Measurements from ENCODE around the gene MMP8. TPM values are rescaled to one million over a fixed set of nuclear protein-coding genes. Genes with fewer than 3 reads are reported as not detected.

Gene MMP8
- total RNA-seq, 1 donor from 2014 or later: 0.94 TPM

GRCh38 chr11:102669664-102670063 is 55.1 kb downstream of the MMP8 start:
- DNase-seq (ENCODE audit: low spot score): no peak
- intact Hi-C loops (cut with DNase I): loop anchor here (5.0 kb wide), 1 partner anchor 172 kb away; no protein-coding TSS in a partner anchor

DNA sequence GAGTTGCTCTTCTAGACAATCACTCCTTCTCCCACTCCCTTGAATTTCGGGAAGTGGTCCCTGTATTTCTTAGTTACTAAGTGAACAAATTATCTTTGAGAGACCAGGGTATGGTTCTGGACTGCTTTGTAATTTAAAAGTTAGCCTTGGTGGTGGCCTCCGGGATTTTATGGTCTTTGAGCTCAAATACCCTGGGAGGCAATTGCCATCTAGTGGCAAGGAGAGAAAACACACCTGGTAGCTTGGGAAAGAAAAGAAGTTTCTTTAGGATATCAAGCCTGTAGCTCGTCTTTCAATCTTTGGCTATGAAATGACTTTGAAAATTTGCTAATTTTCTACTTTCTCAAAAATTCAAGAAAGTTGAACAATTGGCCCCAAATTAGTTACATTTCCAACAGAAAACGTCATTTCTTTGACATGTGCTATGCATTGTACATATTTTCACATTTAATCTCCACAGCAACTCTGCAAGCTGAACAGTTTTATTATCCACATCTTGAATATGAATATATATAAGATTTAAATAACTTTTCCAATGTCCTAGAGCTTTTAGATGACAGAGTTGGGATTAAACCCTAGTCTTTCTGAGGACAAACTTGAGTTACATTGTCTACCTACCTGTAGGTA is 58.3 kb downstream of the MMP8 start:
- intact Hi-C loops (cut with DNase I): loop anchor here (5.0 kb wide), 1 partner anchor 169 kb away; no protein-coding TSS in a partner anchor
- no peak for DNase-seq (ENCODE audit: low spot score)

- DNase-seq (ENCODE audit: low spot score): no peak
- intact Hi-C loops (cut with DNase I): no loop called here
These were observed 60.6 kb downstream of the MMP8 start for GRCh38 chr11:102664001-102664752.

- DNase-seq (ENCODE audit: low spot score): no peak
- intact Hi-C loops (cut with DNase I): no loop called here
These were observed 62.1 kb downstream of the MMP8 start for GRCh38 chr11:102662607-102663006.

Other genes starting within 250 kb of the MMP8 start
- not detected for gene MMP7, start 194.2 kb downstream of the MMP8 start, total RNA-seq
- gene MMP20, start 99.6 kb downstream of the MMP8 start, total RNA-seq: not detected
- gene MMP27, start 19.2 kb downstream of the MMP8 start, total RNA-seq: not detected
- gene MMP10, start 55.7 kb upstream of the MMP8 start, total RNA-seq: not detected
- gene MMP1, start 73.2 kb upstream of the MMP8 start, total RNA-seq: 0.11 TPM
- gene MMP3, start 118.7 kb upstream of the MMP8 start, total RNA-seq: not detected
- not detected for gene MMP12, start 150.0 kb upstream of the MMP8 start, total RNA-seq
- not detected for gene MMP13, start 230.8 kb upstream of the MMP8 start, total RNA-seq